GM18867 (cell line): ENCODE data around the gene VSTM2L.
"Not testable (repeated sequence)": the region's sequence is repeated elsewhere in the genome, so short reads cannot be mapped to it uniquely, and the experiment has no call there.

Experiments used
- ATAC-seq: cut with Tn5 transposase; IDR thresholded peaks from one replicate; pipeline ENCODE4 v1.9.1; 2021; ENCODE audit warnings: mild to moderate bottlenecking, moderate library complexity; ENCODE audit not compliant: unreplicated experiment

The VSTM2L gene

GRCh38 chr20:37902504-37903313 lies at the start of gene VSTM2L:
Gene VSTM2L (plus strand): TSS chr20:37903127. CDS start chr20:37903351, 224 bp downstream.
- ATAC-seq, result no peak

- peak; percentile 82 for ATAC-seq
Measured at GRCh38 chr20:37853823-37854375, 49.0 kb upstream of the VSTM2L start.

- ATAC-seq, result not testable (repeated sequence)
Measured at GRCh38 chr20:37856034-37856433, 46.9 kb upstream of the VSTM2L start.

- no peak for ATAC-seq
Measured at GRCh38 chr20:37856932-37857660, 45.8 kb upstream of the VSTM2L start.

GRCh38 chr20:37859406-37860171 lies 43.3 kb upstream of the VSTM2L start:
- no peak for ATAC-seq

GRCh38 chr20:37863289-37863688 lies 39.6 kb upstream of the VSTM2L start:
- ATAC-seq, result no peak

GRCh38 chr20:37864298-37864697 lies 38.6 kb upstream of the VSTM2L start:
- no peak for ATAC-seq

GRCh38 chr20:37866051-37866450 lies 36.9 kb upstream of the VSTM2L start:
- ATAC-seq, result no peak

GRCh38 chr20:37867289-37868195 lies 35.4 kb upstream of the VSTM2L start:
- no peak for ATAC-seq

- ATAC-seq, result no peak
Measured at GRCh38 chr20:37868851-37869333, 34.0 kb upstream of the VSTM2L start.

GRCh38 chr20:37869334-37869861 lies 33.5 kb upstream of the VSTM2L start:
- ATAC-seq, result no peak

- ATAC-seq, result no peak
Measured at GRCh38 chr20:37870294-37870693, 32.6 kb upstream of the VSTM2L start.

GRCh38 chr20:37871751-37872150 lies 31.2 kb upstream of the VSTM2L start:
- no peak for ATAC-seq

GRCh38 chr20:37872161-37872560 lies 30.8 kb upstream of the VSTM2L start:
- no peak for ATAC-seq

- ATAC-seq, result no peak
Measured at GRCh38 chr20:37873884-37874283, 29.0 kb upstream of the VSTM2L start.

- no peak for ATAC-seq
Measured at GRCh38 chr20:37875460-37876175, 27.3 kb upstream of the VSTM2L start.

GRCh38 chr20:37876863-37877262 lies 26.1 kb upstream of the VSTM2L start:
- no peak for ATAC-seq

- no peak for ATAC-seq
Measured at GRCh38 chr20:37877832-37878772, 24.8 kb upstream of the VSTM2L start.
